A549 treated with CpdA at 1 μM for 4 hours (cell line): ENCODE measurements around the gene PRRC2C. TPM values are rescaled to one million over a fixed set of nuclear protein-coding genes. Genes with fewer than 3 reads are reported as not detected.

ENCODE experiments used
- total RNA-seq: library from RNA; stranded (reverse); fragments of 200-300 nt; extraction: Qiagen RNA extraction; gene quantifications from 5 replicates; pipeline ENCODE4 v1.2.3, GENCODE V29; 2022; ENCODE audit warnings: low read depth

The PRRC2C gene
- 62.6 to 92.9 TPM (median 75.5 TPM) in 5 replicates for total RNA-seq

GRCh38 chr1:171485375-171486047, at the start of gene PRRC2C:
Gene PRRC2C, plus strand, starts transcription at chr1:171485530. Its CDS starts 26,559 bp downstream, at chr1:171512089.

GRCh38 chr1:171622152-171622462, 136.8 kb downstream of the PRRC2C start, which contains the start of gene MYOCOS:
Gene MYOCOS, plus strand, starts transcription at chr1:171622243. Its CDS starts 1,641 bp downstream, at chr1:171623884.

Other genes with a start within 250 kb of the PRRC2C start
- not detected in 5 replicates for gene FMO1, start 237.0 kb upstream of the PRRC2C start, total RNA-seq
- 0.44 to 0.86 TPM (median 0.57 TPM) in 5 replicates for gene FMO4, start 171.3 kb upstream of the PRRC2C start, total RNA-seq
- not detected in 5 replicates for gene MYOCOS, start 136.7 kb downstream of the PRRC2C start, total RNA-seq
- gene MYOC, start 167.2 kb downstream of the PRRC2C start, total RNA-seq, result not detected in 5 replicates